Subcutaneous adipose tissue (tissue), 4 donors: ENCODE results near the gene TPGS1. TPM values are rescaled to one million over a fixed set of nuclear protein-coding genes. Genes with fewer than 3 reads are reported as not detected.

ENCODE experiments used
- CTCF ChIP-seq: fragments of 450-650 bp; IDR thresholded peaks from one replicate; pipeline ENCODE4 v1.5.1; 2016; ENCODE audit warnings: low read depth, mild to moderate bottlenecking, control low read depth, antibody characterized with exemption, moderate library complexity
- total RNA-seq, 4 donors: library from RNA; depleted of rRNA; stranded (reverse); fragments of >200 nt; gene quantifications; one replicate each; pipeline ENCODE4 v1.1.0, GENCODE V29; 2016

The TPGS1 gene
- total RNA-seq, 4 donors from 2014 or later = 9.1 to 54.1 (median 41.5) TPM

DNA sequence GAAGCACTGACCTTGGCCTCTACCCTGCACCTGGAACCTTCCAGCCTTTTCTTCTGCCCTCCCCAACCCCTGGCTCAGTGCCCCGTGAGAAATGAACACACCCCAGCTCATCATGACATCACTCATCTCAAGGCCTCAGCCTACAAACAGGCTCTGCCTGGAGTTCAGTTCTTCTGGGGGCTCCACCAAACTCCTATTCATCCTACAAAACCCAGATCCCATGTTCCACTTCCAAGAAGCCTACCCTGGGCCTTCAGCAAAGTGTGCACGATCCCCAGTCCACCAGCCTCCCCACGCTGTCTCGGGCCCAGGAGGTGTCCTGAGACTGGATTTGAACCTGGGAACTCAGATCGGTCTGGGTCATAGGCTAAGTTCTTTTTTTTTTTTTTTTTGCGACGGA is 37.5 kb upstream of the TPGS1 start:
- TF ChIP-seq CTCF = no peak

- no peak for TF ChIP-seq CTCF
Measured at GRCh38 chr19:470701-471100, 36.6 kb upstream of the TPGS1 start.

GRCh38 chr19:472005-472858 is 35.1 kb upstream of the TPGS1 start:
- no peak for TF ChIP-seq CTCF

- no peak for TF ChIP-seq CTCF
Measured at GRCh38 chr19:474126-475078, 32.9 kb upstream of the TPGS1 start.

DNA sequence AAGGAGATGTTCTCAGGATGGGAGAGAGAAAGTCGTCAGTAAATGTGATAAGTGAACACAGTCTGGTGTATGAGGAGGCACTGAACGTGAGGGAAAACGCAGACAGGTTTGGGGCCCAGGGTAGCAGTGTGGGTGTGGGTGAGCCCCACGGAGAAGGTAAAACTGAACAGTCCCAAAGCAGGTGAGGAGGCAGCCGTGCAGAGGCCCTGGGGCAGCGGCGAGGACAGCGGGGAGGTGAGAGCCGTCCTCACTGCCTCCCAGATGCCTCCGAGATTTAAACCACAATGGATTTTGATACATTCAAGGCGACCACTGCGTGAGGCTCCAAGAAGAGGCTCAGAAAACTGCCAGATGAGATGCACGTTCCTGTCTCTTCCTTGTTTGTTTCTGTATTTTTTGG is 31.9 kb upstream of the TPGS1 start:
- TF ChIP-seq CTCF = no peak

DNA sequence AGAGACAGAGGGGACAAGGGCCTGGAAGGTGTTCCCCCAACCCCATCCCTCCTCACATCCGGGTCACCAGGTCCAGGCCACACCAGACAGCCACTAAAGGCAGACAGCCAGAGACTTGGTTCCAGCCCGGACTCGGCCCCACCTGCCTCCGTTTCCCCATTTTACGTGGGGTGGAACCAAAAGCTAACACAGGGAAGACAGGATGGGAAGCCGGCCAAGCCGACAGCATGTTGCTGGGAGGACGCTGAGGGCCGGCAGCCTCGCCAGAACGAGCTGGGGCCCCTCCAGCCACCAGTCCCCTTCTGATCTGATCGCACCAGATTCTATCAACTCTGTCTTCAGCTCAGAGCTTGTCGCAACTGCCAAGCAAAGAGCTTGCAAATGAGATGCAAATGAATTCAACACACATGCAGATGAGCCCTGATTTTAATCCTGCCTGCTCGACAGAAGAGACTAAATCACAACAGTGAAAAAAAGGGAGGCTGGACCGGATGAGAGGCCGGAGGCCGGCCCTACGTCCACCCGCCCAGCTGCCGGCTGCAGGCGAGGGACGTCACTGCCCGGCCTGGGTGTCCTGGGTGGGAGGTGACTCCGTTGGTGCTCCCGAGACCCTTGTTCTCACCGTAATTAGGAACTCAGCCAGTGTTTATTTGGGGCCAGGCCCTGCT is 28.9 kb upstream of the TPGS1 start:
- no peak for TF ChIP-seq CTCF
